Smooth muscle cell (in vitro differentiated cells): ENCODE data around the gene BUD13. TPM values are rescaled to one million over a fixed set of nuclear protein-coding genes. Genes with fewer than 3 reads are reported as not detected.
"Not testable (repeated sequence)": the region's sequence is repeated elsewhere in the genome, so short reads cannot be mapped to it uniquely, and the experiment has no call there.

ENCODE experiments used
- DNase-seq: peaks from one replicate; lab custom pipeline; 2025; ENCODE audit not compliant: unreplicated experiment; lab: John Stamatoyannopoulos, UW
- H2AFZ ChIP-seq: fragments of 200-600 bp; sonication (generic); 2 replicates; pipeline ENCODE4 v1.6.0; 2016; ENCODE audit warnings: antibody characterized with exemption, low read depth, mild to moderate bottlenecking
- H3F3A ChIP-seq: fragments of 200-600 bp; sonication (generic); 2 replicates; pipeline ENCODE4 v1.6.0; 2017; ENCODE audit warnings: antibody characterized with exemption, low read depth
- H3K27ac ChIP-seq: fragments of 200-600 bp; sonication (generic); 2 replicates; pipeline ENCODE4 v1.5.1; 2016; ENCODE audit warnings: low read depth, mild to moderate bottlenecking
- H3K27me3 ChIP-seq: fragments of 200-600 bp; sonication (generic); 2 replicates; pipeline ENCODE4 v1.6.1; 2016; ENCODE audit warnings: low read depth, mild to moderate bottlenecking
- H3K36me3 ChIP-seq: fragments of 200-600 bp; sonication (generic); 2 replicates; pipeline ENCODE4 v1.5.1; 2016; ENCODE audit warnings: low read depth
- H3K4me1 ChIP-seq: fragments of 200-600 bp; sonication (generic); 2 replicates; pipeline ENCODE4 v1.5.1; 2016; ENCODE audit warnings: low read depth
- H3K4me2 ChIP-seq: fragments of 200-600 bp; sonication (generic); 2 replicates; pipeline ENCODE4 v1.6.0; 2016; ENCODE audit warnings: mild to moderate bottlenecking
- H3K4me3 ChIP-seq: fragments of 200-600 bp; sonication (generic); 2 replicates; pipeline ENCODE4 v1.5.1; 2016; ENCODE audit warnings: mild to moderate bottlenecking
- H3K79me2 ChIP-seq: fragments of 200-600 bp; sonication (generic); 2 replicates; pipeline ENCODE4 v1.6.0; 2016; ENCODE audit warnings: low read depth, mild to moderate bottlenecking
- H3K9ac ChIP-seq: fragments of 200-600 bp; sonication (generic); 2 replicates; pipeline ENCODE4 v1.6.0; 2016; ENCODE audit warnings: low read depth
- H3K9me3 ChIP-seq: fragments of 200-600 bp; sonication (generic); replicated peaks from 2 replicates; pipeline ENCODE4 v1.5.1; 2016; ENCODE audit warnings: low read depth
- H4K20me1 ChIP-seq: fragments of 200-600 bp; sonication (generic); 2 replicates; pipeline ENCODE4 v1.6.0; 2016; ENCODE audit warnings: low read depth
- WGBS: methylation state at CpG from one replicate; pipeline ENCODE4 v1.1.7; 2016; ENCODE audit warnings: low lambda C conversion rate; 5-methylcytosine and 5-hydroxymethylcytosine counted together
- polyA plus RNA-seq: library from polyadenylated mRNA; unstranded; fragments of >200 nt; fragmentation: Nextera tagmentation; extraction: Ambion mirVana; gene quantifications from 2 replicates; pipeline ENCODE4 v1.2.1, GENCODE V29; 2016
- total RNA-seq: library from RNA; depleted of rRNA; stranded (reverse); fragments of >200 nt; gene quantifications from 2 replicates; pipeline ENCODE4 v1.2.3, GENCODE V29; 2014
- TF ChIP-seq, protein P1 (sequence below): fragments of 200-600 bp; sonication (generic); IDR thresholded peaks from 2 replicates; pipeline ENCODE4 v1.5.1; 2017; ENCODE audit warnings: borderline replicate concordance, mild to moderate bottlenecking, antibody characterized with exemption; ENCODE audit not compliant: insufficient read depth, poor library complexity, severe bottlenecking

Gene BUD13
- total and polyA plus RNA-seq, 2 experiments from 2014 or later = 10.9 to 13.4 TPM

DNA sequence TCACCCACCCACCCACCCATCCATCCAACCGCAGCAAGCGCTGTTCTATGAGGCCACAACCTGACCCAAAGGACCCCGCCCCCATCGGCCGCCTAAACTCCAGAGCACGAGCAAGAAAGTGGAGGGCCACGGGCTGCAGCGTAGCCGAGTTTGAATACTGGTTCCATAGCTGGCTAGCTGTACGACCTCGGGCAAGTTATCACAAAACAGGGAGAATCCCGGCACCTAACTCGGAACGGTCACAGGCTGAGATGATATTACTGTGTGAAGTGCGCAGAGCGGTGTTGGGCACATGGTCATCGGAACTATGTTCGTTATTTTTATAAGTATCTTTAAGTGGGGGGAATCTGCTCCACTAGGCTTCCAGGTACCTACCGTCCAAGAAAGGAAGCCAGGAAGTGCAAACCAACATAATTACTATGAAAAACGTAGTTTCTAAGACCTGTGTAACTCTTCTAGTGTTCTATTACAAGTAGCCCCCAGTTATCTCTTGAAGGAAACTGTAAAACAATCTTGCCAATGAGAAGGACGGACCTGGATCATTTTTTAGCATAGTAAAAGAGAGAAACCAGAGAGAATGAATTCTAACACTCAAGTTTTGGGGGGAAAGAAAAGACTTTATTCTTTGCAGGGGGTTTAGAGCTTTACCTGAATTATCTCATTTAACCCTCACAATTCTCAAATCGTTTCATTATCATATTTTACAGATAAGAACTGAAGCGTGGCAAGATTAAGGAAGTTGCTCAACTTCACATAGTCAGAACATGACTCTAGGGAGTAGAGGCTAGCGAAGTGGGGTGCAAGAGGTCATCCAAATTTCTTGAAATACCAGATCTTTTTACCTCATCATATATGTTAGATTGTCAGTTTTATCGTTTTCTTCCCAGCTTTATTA is 663 bp upstream of the BUD13 start:
- H3K9ac ChIP-seq = no peak overlapping the region
- H3K79me2 ChIP-seq = peaks cover 17% of the 10 kb centered on the region
- WGBS = 7% methylated on average over 24 of the region's 25 CpGs
- H3K27ac ChIP-seq = no peak overlapping the region
- no peaks in the 10 kb centered on the region for H4K20me1 ChIP-seq
- no peaks in the 10 kb centered on the region for H3K27me3 ChIP-seq
- H3K4me2 ChIP-seq = peak overlapping the region; percentile 87
- no peaks in the 10 kb centered on the region for H3K9me3 ChIP-seq
- H3K36me3 ChIP-seq = peaks cover 14% of the 10 kb centered on the region
- H3F3A ChIP-seq = peaks cover 3% of the 10 kb centered on the region
- H2AFZ ChIP-seq = peak overlapping the region; percentile 92
- peak; percentile 53 for DNase-seq
- TF ChIP-seq, protein P1, sequence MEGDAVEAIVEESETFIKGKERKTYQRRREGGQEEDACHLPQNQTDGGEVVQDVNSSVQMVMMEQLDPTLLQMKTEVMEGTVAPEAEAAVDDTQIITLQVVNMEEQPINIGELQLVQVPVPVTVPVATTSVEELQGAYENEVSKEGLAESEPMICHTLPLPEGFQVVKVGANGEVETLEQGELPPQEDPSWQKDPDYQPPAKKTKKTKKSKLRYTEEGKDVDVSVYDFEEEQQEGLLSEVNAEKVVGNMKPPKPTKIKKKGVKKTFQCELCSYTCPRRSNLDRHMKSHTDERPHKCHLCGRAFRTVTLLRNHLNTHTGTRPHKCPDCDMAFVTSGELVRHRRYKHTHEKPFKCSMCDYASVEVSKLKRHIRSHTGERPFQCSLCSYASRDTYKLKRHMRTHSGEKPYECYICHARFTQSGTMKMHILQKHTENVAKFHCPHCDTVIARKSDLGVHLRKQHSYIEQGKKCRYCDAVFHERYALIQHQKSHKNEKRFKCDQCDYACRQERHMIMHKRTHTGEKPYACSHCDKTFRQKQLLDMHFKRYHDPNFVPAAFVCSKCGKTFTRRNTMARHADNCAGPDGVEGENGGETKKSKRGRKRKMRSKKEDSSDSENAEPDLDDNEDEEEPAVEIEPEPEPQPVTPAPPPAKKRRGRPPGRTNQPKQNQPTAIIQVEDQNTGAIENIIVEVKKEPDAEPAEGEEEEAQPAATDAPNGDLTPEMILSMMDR = no peak
- H3K4me3 ChIP-seq = peak overlapping the region; percentile 89
- peaks cover 18% of the 10 kb centered on the region for H3K4me1 ChIP-seq

DNA sequence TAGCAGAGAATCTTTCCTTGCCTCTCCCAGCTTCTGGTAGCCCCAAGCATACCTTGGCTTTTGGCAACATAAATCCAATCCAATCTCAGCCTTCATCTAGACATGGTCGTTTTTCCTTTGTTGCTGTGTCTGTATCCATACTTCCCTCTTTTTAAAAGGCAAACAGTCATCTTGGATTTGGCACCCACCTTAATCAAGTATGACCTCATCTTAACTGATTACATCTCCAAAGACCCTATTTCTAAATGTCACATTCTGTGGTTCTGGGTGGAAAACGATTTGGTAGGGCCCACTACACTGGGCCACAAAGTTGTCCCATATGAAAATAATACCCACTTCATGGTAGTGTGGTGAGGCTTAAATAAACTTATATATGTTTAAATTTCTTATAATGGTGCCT is 852 bp downstream of the BUD13 start:
- Histone ChIP-seq H3K79me2 (peaks cover 17% of the 10 kb centered on the region), H3K4me3 (peak overlapping the region; percentile 89), H3K9me3 (no peaks in the 10 kb centered on the region), H3K27ac (peak overlapping the region; percentile 88), H3K27me3 (no peaks in the 10 kb centered on the region), H4K20me1 (no peaks in the 10 kb centered on the region), H3K9ac (peak overlapping the region; percentile 94), H3K4me2 (peak overlapping the region; percentile 87), H2AFZ (peak overlapping the region; percentile 92), H3F3A (peaks cover 3% of the 10 kb centered on the region), H3K4me1 (peaks cover 18% of the 10 kb centered on the region), H3K36me3 (peaks cover 6% of the 10 kb centered on the region)
- TF ChIP-seq, protein P1 = no peak
- 22% methylated on average over 2 of the region's 2 CpGs for WGBS
- no peak for DNase-seq

DNA sequence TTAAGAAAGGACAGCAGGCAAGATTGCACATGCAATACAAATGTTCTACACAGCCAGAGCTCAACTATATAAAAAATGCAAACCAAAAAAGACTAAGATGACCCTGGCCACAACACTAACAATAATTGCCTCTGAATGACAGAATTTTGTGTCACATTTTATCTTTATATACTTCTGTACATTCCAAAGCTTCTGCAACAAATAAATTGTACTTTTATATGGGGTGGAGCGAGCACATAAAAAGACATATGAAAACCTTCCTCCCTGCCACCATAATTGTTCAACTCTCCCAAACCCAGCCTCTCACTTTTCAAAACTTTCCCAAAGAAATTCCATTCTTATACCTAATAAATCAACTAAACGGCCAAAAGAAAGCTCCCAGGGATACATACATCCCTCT is 10.7 kb downstream of the BUD13 start:
- TF ChIP-seq, protein P1 = no peak
- Histone ChIP-seq H3K9me3 (no peaks in the 10 kb centered on the region), H3K27ac (no peak overlapping the region), H3K4me3 (no peak overlapping the region), H3K4me1 (no peaks in the 10 kb centered on the region), H3K36me3 (peaks cover 24% of the 10 kb centered on the region), H3F3A (no peaks in the 10 kb centered on the region), H3K9ac (no peak overlapping the region), H3K79me2 (no peaks in the 10 kb centered on the region), H4K20me1 (no peaks in the 10 kb centered on the region), H3K27me3 (no peaks in the 10 kb centered on the region), H2AFZ (no peak overlapping the region), H3K4me2 (no peak overlapping the region)
- WGBS = 93% methylated on average over 2 of the region's 2 CpGs
- DNase-seq = no peak

DNA sequence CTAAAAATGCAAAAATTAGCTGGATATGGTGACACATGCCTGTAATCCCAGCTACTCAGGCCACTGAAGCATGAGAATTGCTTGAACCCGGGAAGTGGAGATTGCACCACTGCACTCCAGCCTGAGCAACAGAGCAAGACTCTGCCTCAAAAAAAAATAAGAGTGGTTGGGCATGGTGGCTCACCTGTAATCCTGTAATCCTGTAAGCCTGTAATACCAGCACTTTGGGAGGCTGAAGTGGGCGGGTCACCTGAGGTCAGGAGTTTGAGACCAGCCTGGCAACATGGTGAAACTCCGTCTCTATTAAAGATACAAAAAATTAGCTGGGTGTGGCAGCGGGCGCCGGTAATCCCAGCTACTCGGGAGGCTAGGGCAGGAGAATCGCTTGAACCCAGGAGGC is 16.7 kb downstream of the BUD13 start:
- H3K4me1 ChIP-seq, H3K4me2 ChIP-seq, H3K9me3 ChIP-seq, DNase-seq, H3K9ac ChIP-seq, H3K27me3 ChIP-seq, H3K27ac ChIP-seq, H4K20me1 ChIP-seq, H3K79me2 ChIP-seq, H2AFZ ChIP-seq, H3K4me3 ChIP-seq, H3F3A ChIP-seq: not testable (repeated sequence)
- 92% methylated on average over 8 of the region's 8 CpGs for WGBS
- peaks cover 25% of the 10 kb centered on the region for H3K36me3 ChIP-seq
